GM18511 (cell line): Measurements from ENCODE around the gene RASSF8.

ENCODE experiments used
- ATAC-seq: cut with Tn5 transposase; IDR thresholded peaks from one replicate; pipeline ENCODE4 v1.9.1; 2021; ENCODE audit warnings: mild to moderate bottlenecking, moderate library complexity; ENCODE audit not compliant: unreplicated experiment

Gene RASSF8

GRCh38 chr12:25958428-25959070 is at the start of gene RASSF8:
TSS of gene RASSF8 (plus strand) at chr12:25958682. CDS start at chr12:26055344, 96,662 bp downstream.
- peak; percentile 80 for ATAC-seq

GRCh38 chr12:25914551-25914950 is 43.9 kb upstream of the RASSF8 start:
- ATAC-seq: no peak

GRCh38 chr12:25924491-25925001 is 33.9 kb upstream of the RASSF8 start:
- no peak for ATAC-seq

- no peak for ATAC-seq
Observed at GRCh38 chr12:25925064-25925463, 33.4 kb upstream of the RASSF8 start.

- ATAC-seq: no peak
Observed at GRCh38 chr12:25926536-25926935, 31.9 kb upstream of the RASSF8 start.

GRCh38 chr12:25929142-25929541 is 29.3 kb upstream of the RASSF8 start:
- no peak for ATAC-seq

GRCh38 chr12:25932971-25933370 is 25.5 kb upstream of the RASSF8 start:
- no peak for ATAC-seq

GRCh38 chr12:25934456-25934855 is 24.0 kb upstream of the RASSF8 start:
- ATAC-seq: no peak

- ATAC-seq: no peak
Observed at GRCh38 chr12:25935355-25936144, 22.9 kb upstream of the RASSF8 start.

GRCh38 chr12:25937096-25937495 is 21.4 kb upstream of the RASSF8 start:
- no peak for ATAC-seq

GRCh38 chr12:25938581-25938980 is 19.9 kb upstream of the RASSF8 start:
- ATAC-seq: no peak

GRCh38 chr12:25939606-25940005 is 18.9 kb upstream of the RASSF8 start:
- ATAC-seq: no peak

- ATAC-seq: no peak
Observed at GRCh38 chr12:25940886-25941285, 17.6 kb upstream of the RASSF8 start.

GRCh38 chr12:25942709-25943108 is 15.8 kb upstream of the RASSF8 start:
- ATAC-seq: no peak

- no peak for ATAC-seq
Observed at GRCh38 chr12:25943940-25944339, 14.5 kb upstream of the RASSF8 start.

GRCh38 chr12:25949343-25949742 is 9.1 kb upstream of the RASSF8 start:
- ATAC-seq: no peak

- ATAC-seq: no peak
Observed at GRCh38 chr12:25950329-25951115, 8.0 kb upstream of the RASSF8 start.

GRCh38 chr12:25957793-25958427 is 572 bp upstream of the RASSF8 start:
- peak; percentile 33 for ATAC-seq

GRCh38 chr12:25959071-25959961 is 834 bp downstream of the RASSF8 start:
- ATAC-seq: peak; percentile 37

GRCh38 chr12:25960143-25960542 is 1.7 kb downstream of the RASSF8 start:
- ATAC-seq: no peak
